Endodermal cell (in vitro differentiated cells): ENCODE data around the gene FBXO2. TPM values are rescaled to one million over a fixed set of nuclear protein-coding genes. Genes with fewer than 3 reads are reported as not detected.

Experiments
- DNase-seq: peaks from one replicate; pipeline ENCODE4 v3.0.0-alpha.2; 2017
- H3K27ac ChIP-seq: 2 replicates; pipeline ENCODE4 v1.5.1; 2013; ENCODE audit warnings: mild to moderate bottlenecking, low read depth, low read length, moderate library complexity
- H3K27me3 ChIP-seq: 2 replicates; pipeline ENCODE4 v1.6.1; 2013; ENCODE audit warnings: mild to moderate bottlenecking, low read length, moderate library complexity; ENCODE audit not compliant: insufficient read depth, control insufficient read depth, poor library complexity, severe bottlenecking
- H3K36me3 ChIP-seq: 2 replicates; pipeline ENCODE4 v1.7.0; 2013; ENCODE audit warnings: mild to moderate bottlenecking, low read length, moderate library complexity; ENCODE audit not compliant: control insufficient read depth, insufficient read depth
- H3K4me1 ChIP-seq: one replicate; pipeline ENCODE4 v1.7.0; 2013; ENCODE audit warnings: low read length; ENCODE audit not compliant: control insufficient read depth, insufficient read depth
- H3K4me3 ChIP-seq: 2 replicates; pipeline ENCODE4 v1.5.1; 2013; ENCODE audit warnings: mild to moderate bottlenecking, low read length, moderate library complexity
- H3K9ac ChIP-seq: 2 replicates; pipeline ENCODE4 v1.6.1; 2013; ENCODE audit warnings: mild to moderate bottlenecking, low read length, moderate library complexity; ENCODE audit not compliant: poor library complexity, severe bottlenecking; ENCODE audit errors: extremely low read depth
- H3K9me3 ChIP-seq: 2 replicates; pipeline ENCODE4 v1.6.1; 2013; ENCODE audit warnings: mild to moderate bottlenecking, low read length, moderate library complexity; ENCODE audit not compliant: control insufficient read depth
- H3K27ac Mint-ChIP-seq: 2 replicates; pipeline ENCODE4 v1.8.0; 2020; ENCODE audit warnings: mixed read lengths
- H3K27me3 Mint-ChIP-seq: 2 replicates; pipeline ENCODE4 v1.8.0; 2021; ENCODE audit warnings: mild to moderate bottlenecking, mixed read lengths; ENCODE audit not compliant: insufficient read depth
- H3K36me3 Mint-ChIP-seq: 2 replicates; pipeline ENCODE4 v1.8.0; 2020; ENCODE audit warnings: low read depth, mixed read lengths
- H3K4me1 Mint-ChIP-seq: 2 replicates; pipeline ENCODE4 v1.8.0; 2020; ENCODE audit warnings: mixed read lengths
- H3K4me3 Mint-ChIP-seq: 2 replicates; pipeline ENCODE4 v1.8.0; 2020; ENCODE audit warnings: mild to moderate bottlenecking, moderate library complexity, mixed read lengths
- H3K9me3 Mint-ChIP-seq: 2 replicates; pipeline ENCODE4 v1.8.0; 2020; ENCODE audit warnings: mild to moderate bottlenecking, mixed read lengths
- CTCF ChIP-seq: fragments of 200-600 bp; sonication (generic); conservative IDR thresholded peaks from 2 replicates; pipeline ENCODE4 v1.5.0; 2021; ENCODE audit warnings: antibody characterized with exemption, mild to moderate bottlenecking
- WGBS, 2 experiments: methylation state at CpG; one replicate each; pipeline versions ENCODE4 v1.1.5 to v1.1.7; 2013; ENCODE audit warnings: missing lambda C conversion rate in 2 of 2, mixed read lengths in 1 of 2; ENCODE audit not compliant: insufficient coverage in 1 of 2, insufficient read length in 1 of 2; 5-methylcytosine and 5-hydroxymethylcytosine counted together
- total RNA-seq, 2 donors: library from RNA; stranded (reverse); fragmentation: NEBNext Ultra II Directional in 1 of 2; extraction: Animal tissue kit (Norgen Biotek cat#: 25700) in 1 of 2; gene quantifications; 2 replicates in 1 of 2; 3 replicates in 1 of 2; pipeline ENCODE4 v1.2.1, GENCODE V29; 2021

The FBXO2 gene
- total RNA-seq, 2 donors from 2014 or later = 14.1 to 32.0 TPM

GRCh38 chr1:11674488-11674887 lies 20.3 kb upstream of the FBXO2 start:
- peaks cover 51% of the 10 kb centered on the region for H3K36me3 Mint-ChIP-seq
- Histone ChIP-seq H3K4me3 (no peak overlapping the region), H3K9ac (no peak overlapping the region), H3K27ac (no peak overlapping the region), H3K27me3 (no peaks in the 10 kb centered on the region), H3K36me3 (peaks cover 28% of the 10 kb centered on the region), H3K4me1 (no peaks in the 10 kb centered on the region), H3K9me3 (no peaks in the 10 kb centered on the region)
- no peak overlapping the region for H3K4me3 Mint-ChIP-seq
- no peak overlapping the region for H3K27ac Mint-ChIP-seq
- WGBS, 2 experiments = 96 to 98% methylated on average over 11 to 14 of the region's 14 CpGs
- H3K27me3 Mint-ChIP-seq = no peaks in the 10 kb centered on the region
- TF ChIP-seq CTCF = no peak
- no peak for DNase-seq
- peaks cover 1% of the 10 kb centered on the region for H3K4me1 Mint-ChIP-seq
- H3K9me3 Mint-ChIP-seq = no peaks in the 10 kb centered on the region

GRCh38 chr1:11673089-11673769 lies 19.0 kb upstream of the FBXO2 start:
- peaks cover 50% of the 10 kb centered on the region for H3K36me3 Mint-ChIP-seq
- no peak overlapping the region for H3K4me3 ChIP-seq
- H3K4me1 ChIP-seq = no peaks in the 10 kb centered on the region
- TF ChIP-seq CTCF = no peak
- no peak overlapping the region for H3K27ac ChIP-seq
- no peak overlapping the region for H3K9ac ChIP-seq
- H3K27ac Mint-ChIP-seq = no peak overlapping the region
- H3K27me3 ChIP-seq = no peaks in the 10 kb centered on the region
- no peaks in the 10 kb centered on the region for H3K27me3 Mint-ChIP-seq
- H3K36me3 ChIP-seq = peaks cover 28% of the 10 kb centered on the region
- no peaks in the 10 kb centered on the region for H3K4me1 Mint-ChIP-seq
- H3K9me3 ChIP-seq = no peaks in the 10 kb centered on the region
- no peak for DNase-seq
- H3K4me3 Mint-ChIP-seq = no peak overlapping the region
- no peaks in the 10 kb centered on the region for H3K9me3 Mint-ChIP-seq
- WGBS, 2 experiments = 91 to 96% methylated on average over 4 to 14 of the region's 14 CpGs

DNA sequence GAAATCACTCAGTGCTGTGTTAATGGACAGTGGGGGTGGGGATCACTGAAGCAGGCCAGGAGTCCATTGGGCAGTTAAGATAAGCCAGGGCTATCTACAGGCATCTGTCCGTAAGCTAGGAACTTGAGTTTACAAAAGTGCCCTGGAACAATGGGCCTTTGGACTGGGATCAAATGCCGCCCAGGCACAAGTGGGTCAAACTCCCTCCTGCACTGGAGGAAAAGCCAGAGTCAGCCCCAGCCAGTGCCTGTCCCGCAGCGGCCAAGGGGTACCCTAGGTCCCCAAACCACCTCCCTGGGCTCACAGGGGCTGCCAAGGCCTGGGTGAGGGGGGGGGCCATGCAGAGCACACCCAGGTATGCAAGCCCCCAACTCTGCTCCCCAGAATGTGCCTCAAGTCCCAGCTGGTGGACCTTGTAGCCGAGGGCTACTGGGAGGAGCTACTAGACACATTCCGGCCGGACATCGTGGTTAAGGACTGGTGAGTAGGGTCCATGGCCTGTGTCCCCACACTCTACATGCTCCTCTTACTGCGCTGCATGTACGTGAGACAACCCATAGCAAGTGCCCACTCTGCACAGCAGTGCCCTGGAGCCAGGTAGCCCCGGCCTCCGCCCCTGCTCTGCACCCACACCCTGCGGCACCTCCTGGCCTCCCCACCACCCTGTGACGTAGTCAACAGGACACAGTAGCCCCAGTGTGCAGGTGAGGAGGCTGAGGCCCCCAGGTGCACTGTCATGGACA lies 17.5 kb upstream of the FBXO2 start:
- TF ChIP-seq CTCF = no peak
- H3K27ac ChIP-seq = no peak overlapping the region
- Mint-ChIP-seq H3K4me3 (no peak overlapping the region), H3K27me3 (no peaks in the 10 kb centered on the region), H3K4me1 (no peaks in the 10 kb centered on the region), H3K9me3 (no peaks in the 10 kb centered on the region), H3K27ac (no peak overlapping the region), H3K36me3 (peaks cover 57% of the 10 kb centered on the region)
- H3K9ac ChIP-seq = no peak overlapping the region
- no peaks in the 10 kb centered on the region for H3K9me3 ChIP-seq
- H3K4me3 ChIP-seq = no peak overlapping the region
- no peaks in the 10 kb centered on the region for H3K4me1 ChIP-seq
- WGBS, 2 experiments = 87 to 90% methylated on average over 6 to 14 of the region's 14 CpGs
- no peaks in the 10 kb centered on the region for H3K27me3 ChIP-seq
- H3K36me3 ChIP-seq = peaks cover 28% of the 10 kb centered on the region
- peak; percentile 48 for DNase-seq
